GM12801 (cell line): ENCODE data around the gene ECEL1.

Experiments
- TF ChIP-seq, protein P1 (sequence below): IDR thresholded peaks from one replicate; pipeline ENCODE4 v1.5.1; 2011; ENCODE audit warnings: control low read depth; ENCODE audit not compliant: insufficient read length; ENCODE audit errors: extremely low read depth

Gene ECEL1

DNA sequence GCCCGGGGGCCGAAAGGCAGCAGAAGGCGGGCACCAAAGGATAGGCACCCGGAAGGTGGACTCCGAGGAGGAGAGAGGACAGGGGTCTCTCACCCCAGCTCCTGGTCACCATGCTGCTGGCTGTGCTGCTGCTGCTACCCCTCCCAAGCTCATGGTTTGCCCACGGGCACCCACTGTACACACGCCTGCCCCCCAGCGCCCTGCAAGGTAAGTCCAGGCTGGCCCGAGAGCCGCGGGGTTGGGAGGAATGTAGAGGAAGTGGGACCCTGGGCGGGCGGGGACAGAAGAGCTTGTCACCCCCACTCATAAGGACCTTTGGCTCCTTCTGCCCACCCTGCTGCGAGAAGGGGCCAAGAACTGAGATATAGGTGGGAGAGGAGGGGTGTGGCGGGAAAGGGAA, 32.9 kb upstream of the ECEL1 start:
- TF ChIP-seq, protein P1, sequence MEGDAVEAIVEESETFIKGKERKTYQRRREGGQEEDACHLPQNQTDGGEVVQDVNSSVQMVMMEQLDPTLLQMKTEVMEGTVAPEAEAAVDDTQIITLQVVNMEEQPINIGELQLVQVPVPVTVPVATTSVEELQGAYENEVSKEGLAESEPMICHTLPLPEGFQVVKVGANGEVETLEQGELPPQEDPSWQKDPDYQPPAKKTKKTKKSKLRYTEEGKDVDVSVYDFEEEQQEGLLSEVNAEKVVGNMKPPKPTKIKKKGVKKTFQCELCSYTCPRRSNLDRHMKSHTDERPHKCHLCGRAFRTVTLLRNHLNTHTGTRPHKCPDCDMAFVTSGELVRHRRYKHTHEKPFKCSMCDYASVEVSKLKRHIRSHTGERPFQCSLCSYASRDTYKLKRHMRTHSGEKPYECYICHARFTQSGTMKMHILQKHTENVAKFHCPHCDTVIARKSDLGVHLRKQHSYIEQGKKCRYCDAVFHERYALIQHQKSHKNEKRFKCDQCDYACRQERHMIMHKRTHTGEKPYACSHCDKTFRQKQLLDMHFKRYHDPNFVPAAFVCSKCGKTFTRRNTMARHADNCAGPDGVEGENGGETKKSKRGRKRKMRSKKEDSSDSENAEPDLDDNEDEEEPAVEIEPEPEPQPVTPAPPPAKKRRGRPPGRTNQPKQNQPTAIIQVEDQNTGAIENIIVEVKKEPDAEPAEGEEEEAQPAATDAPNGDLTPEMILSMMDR = no peak

DNA sequence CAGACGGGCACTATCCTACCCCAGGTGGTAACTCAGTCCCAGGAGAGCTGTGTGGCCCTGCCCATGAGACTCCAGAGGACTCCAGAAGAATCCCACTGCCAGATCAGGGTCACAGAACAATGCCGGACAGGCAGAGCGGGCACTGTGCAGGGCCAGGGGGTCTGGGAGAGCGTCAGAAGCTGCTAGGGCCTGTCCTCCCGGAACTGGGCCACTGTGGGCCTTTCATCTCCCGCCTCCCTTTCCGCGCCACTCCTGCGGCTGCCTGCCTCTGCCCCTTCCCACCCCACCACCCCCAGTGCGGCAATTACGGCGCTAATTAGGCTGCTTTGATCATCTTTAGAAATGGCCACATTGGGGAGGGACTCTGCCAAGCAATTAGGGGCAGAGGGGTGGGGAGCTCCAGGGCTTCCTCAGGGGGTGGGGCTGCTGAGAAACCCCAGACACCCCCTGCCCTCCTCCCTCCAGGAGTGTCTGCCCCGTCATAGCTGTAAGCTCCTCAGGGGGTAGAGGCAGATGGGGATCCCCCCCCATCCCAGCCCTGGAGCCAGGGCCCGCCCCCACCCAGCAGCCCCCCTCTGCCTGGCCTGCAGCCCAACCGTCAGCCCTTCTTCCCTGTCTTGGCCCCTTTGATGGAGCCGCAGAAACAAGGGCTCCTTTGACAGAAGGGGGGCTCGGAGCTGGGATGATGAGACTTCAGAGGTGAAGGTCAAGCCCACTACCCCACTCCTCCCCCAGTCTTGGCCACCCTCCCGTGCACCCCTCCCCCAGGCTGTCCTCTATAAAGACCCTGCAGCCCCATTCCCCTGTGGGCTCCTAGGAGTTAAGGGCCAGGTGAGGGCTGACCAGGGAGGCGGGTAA, 32.2 kb upstream of the ECEL1 start, which contains the start of gene PRSS56:
PRSS56 (plus strand) TSS at position 808 of the 858 bp plus-strand sequence. CDS start 211 bp downstream, outside the sequence.
- TF ChIP-seq, protein P1 = no peak

DNA sequence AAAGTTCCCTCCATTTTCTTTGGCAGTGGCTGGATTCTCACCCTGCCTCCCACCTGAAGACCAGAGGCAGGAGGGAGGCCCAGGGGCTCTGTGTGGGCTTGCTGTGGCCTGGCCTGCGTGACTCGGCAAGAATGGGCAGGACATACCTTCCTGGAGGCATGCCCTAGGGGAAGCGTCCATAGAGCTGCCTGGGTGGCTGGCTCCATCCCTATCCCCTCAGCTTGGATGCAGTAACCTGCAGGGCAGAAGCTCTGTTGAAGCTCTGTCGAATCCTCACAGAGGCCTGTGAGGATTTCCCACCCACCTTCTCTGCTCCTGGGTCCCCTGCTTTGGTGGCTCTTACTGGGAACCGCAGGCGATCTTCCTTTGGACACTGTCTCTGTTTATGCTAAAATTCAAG, 31.2 kb upstream of the ECEL1 start:
- TF ChIP-seq, protein P1 = no peak

DNA sequence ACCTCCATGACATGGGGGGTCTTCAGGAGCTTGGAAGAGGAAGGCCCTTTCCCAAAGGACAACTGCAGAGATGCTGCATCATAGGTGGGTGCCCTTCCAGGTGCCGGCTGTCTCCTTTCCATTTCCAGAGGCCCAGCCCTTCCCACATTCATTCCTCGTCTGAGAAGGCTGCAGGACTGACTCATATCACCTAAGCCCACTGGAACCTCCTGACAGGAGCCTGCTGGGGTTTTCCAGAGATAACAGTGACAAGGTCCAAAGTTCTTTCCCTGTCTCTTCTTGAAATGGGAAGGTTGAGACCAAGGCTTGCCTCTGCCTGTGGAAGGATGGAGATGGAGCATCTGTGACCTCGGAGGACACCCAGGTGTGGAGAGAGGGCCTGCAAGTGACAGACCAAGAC, 28.9 kb upstream of the ECEL1 start:
- TF ChIP-seq, protein P1 = no peak

DNA sequence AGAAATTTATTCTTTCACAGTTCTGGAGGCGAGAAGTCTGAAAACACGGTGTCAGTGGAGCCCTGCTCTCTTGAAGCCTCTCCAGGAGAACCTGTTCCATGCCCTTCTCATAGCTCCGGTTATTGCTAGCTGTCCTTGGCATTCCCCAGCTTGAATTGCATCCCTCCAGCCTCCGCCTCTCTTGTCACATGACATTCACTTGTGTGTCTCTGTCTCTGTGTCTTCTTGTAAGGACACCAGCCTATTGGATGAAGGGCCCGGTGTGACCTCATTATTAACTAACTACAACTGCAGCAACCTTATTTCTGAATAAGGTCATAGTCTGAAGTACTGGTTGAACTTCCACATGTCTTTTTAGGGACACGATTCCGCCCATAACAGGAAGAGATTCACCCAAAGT, 28.0 kb upstream of the ECEL1 start:
- TF ChIP-seq, protein P1 = no peak

DNA sequence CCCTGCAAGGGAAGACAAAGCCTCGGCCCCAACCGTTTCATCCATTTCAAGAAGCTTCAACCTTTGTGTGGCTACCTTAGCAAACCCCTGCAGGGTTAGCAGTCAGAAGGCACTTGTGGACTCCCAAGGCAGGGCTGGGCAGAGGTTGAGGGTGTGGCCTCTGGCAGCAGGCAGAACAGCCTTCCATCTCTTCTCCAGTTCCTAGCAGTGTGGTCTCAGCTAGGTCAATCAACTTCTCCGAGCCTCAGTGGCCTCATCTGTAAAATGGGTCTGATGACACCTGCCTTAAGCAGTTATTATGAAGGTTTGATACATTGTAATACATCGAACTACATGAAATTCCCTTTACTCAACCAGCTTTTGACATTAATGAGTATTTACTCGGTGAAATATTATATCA, 25.7 kb upstream of the ECEL1 start:
- TF ChIP-seq, protein P1 = no peak

DNA sequence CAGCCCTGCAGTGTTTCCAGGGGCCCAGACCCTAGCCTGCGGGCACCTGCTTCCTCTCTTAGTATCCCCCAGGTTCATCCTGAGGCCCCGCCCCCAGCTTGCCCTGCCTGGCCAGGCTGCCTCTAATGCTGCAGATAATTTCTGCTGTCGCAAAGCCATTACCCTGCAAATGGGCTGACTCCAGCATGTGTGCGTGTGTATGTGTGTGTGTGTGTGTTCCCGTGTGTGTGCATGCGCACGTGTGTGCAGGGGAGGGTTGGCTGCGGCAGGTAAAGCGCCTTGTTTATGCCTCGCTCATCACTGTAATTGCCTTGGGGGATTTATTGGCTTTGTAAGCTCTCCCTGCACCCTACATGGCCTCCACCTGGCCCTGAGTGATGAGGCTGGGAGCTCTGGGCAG, 25.0 kb upstream of the ECEL1 start:
- TF ChIP-seq, protein P1 = no peak
